ENCODE data around the gene FARS2.

Gene FARS2

DNA sequence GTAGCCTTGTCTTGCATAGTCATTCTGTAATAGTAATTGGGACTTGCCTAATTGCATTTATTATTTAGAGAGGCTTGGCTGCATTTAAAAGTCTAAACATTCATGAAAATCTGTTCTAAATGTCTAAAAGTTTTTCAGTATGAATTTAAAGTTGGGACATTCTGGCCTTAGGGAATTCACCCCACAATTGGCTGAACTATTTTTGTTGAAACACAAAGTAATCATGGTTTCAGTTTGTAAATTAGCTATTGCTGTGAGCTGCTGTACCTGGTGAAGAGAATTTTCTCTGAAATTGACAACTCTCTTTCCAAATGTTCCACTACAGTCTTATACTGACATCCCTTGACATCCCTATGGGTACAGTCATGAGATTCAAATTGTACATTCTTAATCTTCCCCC is 253.0 kb downstream of the FARS2 start:
- Mint-ChIP-seq H3K9me3 (no peaks in the 10 kb centered on the region), H3K36me3 (ENCODE audit: low read depth) (peaks cover 3% of the 10 kb centered on the region), H3K4me1 (ENCODE audit: low read depth) (peaks cover 17% of the 10 kb centered on the region), H3K4me3 (no peak overlapping the region), H3K27me3 (ENCODE audit: low read depth) (no peaks in the 10 kb centered on the region), H3K27ac (no peak overlapping the region)

DNA sequence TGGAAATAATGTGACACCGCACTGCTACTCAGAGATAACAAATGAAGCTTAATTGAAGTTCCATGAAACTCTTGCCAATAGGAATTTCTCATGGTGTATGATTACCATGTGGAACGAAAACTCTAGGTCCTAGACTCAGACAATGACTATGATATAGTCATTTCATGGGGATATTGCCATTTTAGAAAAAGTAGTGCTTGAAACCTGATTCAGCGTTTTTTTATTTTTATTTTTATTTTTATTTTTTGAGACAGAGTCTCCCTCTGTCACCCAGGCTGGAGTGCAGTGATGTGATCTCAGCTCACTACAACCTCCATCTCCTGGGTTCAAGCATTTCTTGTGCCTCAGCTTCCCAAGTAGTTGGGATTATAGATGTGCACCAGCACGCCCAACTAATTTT is 253.9 kb downstream of the FARS2 start:
- H3K4me1 Mint-ChIP-seq (ENCODE audit: low read depth) = peaks cover 18% of the 10 kb centered on the region
- H3K9me3 Mint-ChIP-seq = no peaks in the 10 kb centered on the region
- no peak overlapping the region for H3K4me3 Mint-ChIP-seq
- no peaks in the 10 kb centered on the region for H3K27me3 Mint-ChIP-seq (ENCODE audit: low read depth)
- H3K36me3 Mint-ChIP-seq (ENCODE audit: low read depth) = peaks cover 3% of the 10 kb centered on the region
- H3K27ac Mint-ChIP-seq = no peak overlapping the region

DNA sequence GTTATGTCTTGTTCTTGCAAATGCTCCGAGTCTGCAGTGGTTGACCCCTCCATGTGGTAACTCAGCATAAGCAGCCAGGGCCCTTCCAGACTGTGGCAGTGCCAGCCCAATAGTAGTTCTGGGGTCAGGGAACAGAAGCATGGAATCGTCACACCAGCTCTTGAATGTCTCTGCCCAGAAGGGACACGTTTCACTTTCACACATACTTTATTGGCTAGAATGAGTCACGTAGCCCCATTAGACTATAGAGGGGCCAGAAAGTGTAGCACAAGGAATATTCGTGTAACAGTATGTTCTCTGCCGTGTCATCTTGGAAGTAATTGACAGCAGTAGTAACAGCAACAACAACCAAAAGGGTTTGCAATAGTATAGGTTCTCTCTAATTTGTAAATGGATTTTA is 254.7 kb downstream of the FARS2 start:
- no peak overlapping the region for H3K27ac Mint-ChIP-seq
- no peak overlapping the region for H3K4me3 Mint-ChIP-seq
- no peaks in the 10 kb centered on the region for H3K9me3 Mint-ChIP-seq
- H3K27me3 Mint-ChIP-seq (ENCODE audit: low read depth) = no peaks in the 10 kb centered on the region
- H3K36me3 Mint-ChIP-seq (ENCODE audit: low read depth) = peaks cover 3% of the 10 kb centered on the region
- peaks cover 20% of the 10 kb centered on the region for H3K4me1 Mint-ChIP-seq (ENCODE audit: low read depth)

DNA sequence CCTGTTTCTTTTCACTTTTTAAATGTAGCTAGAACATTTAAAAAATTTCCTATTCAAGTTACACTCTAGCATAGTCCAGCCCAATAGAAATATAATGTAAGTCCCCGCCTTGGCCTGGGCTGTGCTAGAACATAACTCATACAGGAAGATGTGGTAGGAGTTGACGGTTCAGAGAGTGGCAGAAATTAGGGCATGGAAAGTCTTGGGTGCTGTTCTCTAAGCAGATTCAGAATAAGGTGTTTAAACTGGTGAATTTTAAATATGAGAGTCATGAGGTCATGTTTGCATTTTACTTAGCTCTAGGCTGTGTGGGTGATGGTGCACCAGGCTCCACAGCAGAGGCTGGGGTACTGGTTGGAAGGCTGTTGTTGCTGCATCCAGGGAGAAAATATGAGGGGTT is 256.5 kb downstream of the FARS2 start:
- H3K27me3 Mint-ChIP-seq (ENCODE audit: low read depth) = no peaks in the 10 kb centered on the region

DNA sequence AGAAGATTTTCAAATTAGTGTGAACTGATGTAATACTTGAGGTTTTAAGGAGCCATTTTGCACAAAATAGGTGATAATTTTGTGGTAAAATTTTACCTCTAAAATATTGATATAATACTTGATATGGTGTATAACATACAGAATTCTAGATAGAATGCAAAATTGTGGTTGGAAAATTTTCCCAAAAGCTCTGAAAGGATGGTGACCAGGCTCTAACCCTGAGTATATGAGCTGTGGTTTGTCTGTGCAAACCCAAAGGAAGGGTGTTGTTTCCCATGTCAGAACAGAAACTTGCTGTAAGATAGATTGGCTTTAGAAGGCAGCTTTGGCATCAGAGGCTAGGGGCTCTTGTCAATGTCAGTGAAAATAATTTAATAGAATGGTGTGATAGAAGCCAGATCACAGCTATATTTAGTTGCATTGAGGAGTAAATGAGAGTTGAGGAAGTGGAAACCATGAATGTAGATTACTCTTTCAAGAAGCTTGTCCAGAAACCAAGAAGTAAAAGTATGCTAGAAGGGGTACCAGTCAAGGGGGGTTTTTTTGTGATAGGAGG is 257.7 kb downstream of the FARS2 start:
- peaks cover 3% of the 10 kb centered on the region for H3K36me3 Mint-ChIP-seq (ENCODE audit: low read depth)
- H3K27me3 Mint-ChIP-seq (ENCODE audit: low read depth) = no peaks in the 10 kb centered on the region
- H3K27ac Mint-ChIP-seq = peak overlapping the region; percentile 21
- no peaks in the 10 kb centered on the region for H3K9me3 Mint-ChIP-seq
- H3K4me3 Mint-ChIP-seq = peak overlapping the region; percentile 8
- H3K4me1 Mint-ChIP-seq (ENCODE audit: low read depth) = peaks cover 28% of the 10 kb centered on the region

More for the DNA sequence above, 256.5 kb downstream of the FARS2 start:
- Mint-ChIP-seq H3K4me1 (ENCODE audit: low read depth) (peaks cover 26% of the 10 kb centered on the region), H3K36me3 (ENCODE audit: low read depth) (peaks cover 3% of the 10 kb centered on the region), H3K4me3 (peak overlapping the region; percentile 54), H3K27ac (peak overlapping the region; percentile 62), H3K9me3 (no peaks in the 10 kb centered on the region)

DNA sequence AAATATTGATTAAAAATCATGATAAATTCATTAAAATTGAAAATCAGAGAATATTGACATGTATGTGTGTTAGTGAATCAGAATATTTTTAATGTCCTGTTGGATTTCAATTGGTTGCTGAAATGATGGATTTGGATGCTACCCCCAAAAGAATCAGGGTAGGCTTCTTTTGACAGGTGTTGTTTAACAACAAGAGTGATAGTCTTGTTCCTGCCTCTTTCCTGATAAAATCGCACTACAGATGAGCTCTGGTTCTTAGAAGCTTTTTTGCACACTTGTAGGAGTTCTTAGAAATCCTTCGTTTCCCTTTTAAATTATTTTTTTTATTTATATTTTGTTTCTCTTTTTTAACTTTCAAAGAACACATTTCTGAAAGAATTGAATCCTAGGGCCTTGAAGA is 259.5 kb downstream of the FARS2 start:
- H3K9me3 Mint-ChIP-seq = no peaks in the 10 kb centered on the region
- H3K4me1 Mint-ChIP-seq (ENCODE audit: low read depth) = peaks cover 28% of the 10 kb centered on the region
- no peaks in the 10 kb centered on the region for H3K27me3 Mint-ChIP-seq (ENCODE audit: low read depth)
- H3K36me3 Mint-ChIP-seq (ENCODE audit: low read depth) = peaks cover 3% of the 10 kb centered on the region
- H3K4me3 Mint-ChIP-seq = no peak overlapping the region
- no peak overlapping the region for H3K27ac Mint-ChIP-seq

DNA sequence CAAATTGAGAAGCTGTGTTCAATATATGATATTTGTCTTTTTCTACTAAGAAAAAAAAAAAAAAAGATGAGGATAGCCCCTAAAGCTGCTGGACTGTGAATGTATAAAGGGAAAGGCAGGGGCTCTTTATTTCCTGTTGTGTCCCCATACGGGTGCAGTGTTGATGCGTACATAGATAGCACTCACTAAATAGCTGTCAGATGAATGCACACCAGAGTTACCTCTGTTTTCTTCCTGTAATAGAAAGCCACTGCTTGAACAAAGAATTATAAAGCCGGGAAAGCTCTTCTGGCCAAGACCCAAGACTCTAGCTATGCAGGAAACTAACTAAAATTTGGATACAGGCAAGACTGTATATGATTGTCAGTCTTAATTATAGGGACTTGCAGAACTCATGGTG is 260.0 kb downstream of the FARS2 start:
- H3K27ac Mint-ChIP-seq = no peak overlapping the region
- peaks cover 25% of the 10 kb centered on the region for H3K4me1 Mint-ChIP-seq (ENCODE audit: low read depth)
- no peak overlapping the region for H3K4me3 Mint-ChIP-seq
- H3K36me3 Mint-ChIP-seq (ENCODE audit: low read depth) = peaks cover 3% of the 10 kb centered on the region
- no peaks in the 10 kb centered on the region for H3K9me3 Mint-ChIP-seq
- H3K27me3 Mint-ChIP-seq (ENCODE audit: low read depth) = no peaks in the 10 kb centered on the region

DNA sequence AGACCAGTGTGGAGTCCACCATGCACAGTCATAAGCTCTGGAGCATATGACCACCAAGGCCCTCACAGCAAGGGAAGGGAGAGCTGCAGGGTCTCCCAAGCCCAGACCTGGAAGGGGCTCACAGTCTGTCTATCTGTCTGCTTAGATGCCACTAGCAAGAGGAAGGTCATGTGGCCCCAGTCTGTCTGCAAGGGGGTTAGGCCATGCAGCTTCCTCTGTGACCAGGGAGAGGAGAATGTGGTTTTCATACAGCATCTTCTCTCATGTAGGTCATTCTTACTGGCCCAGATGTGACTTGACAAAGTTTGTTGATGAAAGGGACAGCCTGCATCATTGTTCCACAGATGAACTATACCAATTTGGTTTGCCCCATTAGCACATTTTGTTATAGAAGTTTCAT is 260.8 kb downstream of the FARS2 start:
- no peaks in the 10 kb centered on the region for H3K27me3 Mint-ChIP-seq (ENCODE audit: low read depth)
- H3K4me3 Mint-ChIP-seq = no peak overlapping the region
- no peaks in the 10 kb centered on the region for H3K9me3 Mint-ChIP-seq
- peaks cover 22% of the 10 kb centered on the region for H3K4me1 Mint-ChIP-seq (ENCODE audit: low read depth)
- no peak overlapping the region for H3K27ac Mint-ChIP-seq
- H3K36me3 Mint-ChIP-seq (ENCODE audit: low read depth) = peaks cover 3% of the 10 kb centered on the region

DNA sequence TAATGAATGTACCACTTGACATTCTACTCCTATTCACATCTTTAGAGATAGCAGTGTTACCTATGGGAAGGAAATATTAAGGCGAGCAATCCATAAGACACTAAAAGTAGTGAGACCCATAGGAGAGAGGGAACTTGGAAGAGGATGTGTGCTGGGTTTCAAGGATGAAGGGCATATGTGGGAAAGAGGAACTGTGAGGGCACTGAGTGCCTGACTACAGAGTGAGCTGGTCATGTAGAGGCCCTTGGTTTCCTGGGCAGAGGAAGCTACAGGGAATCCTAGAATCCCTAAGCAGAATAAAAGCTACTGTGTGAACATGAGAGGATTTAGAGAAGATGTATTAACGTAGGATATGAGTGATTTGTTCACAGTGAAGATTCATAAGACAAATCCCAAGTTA is 262.8 kb downstream of the FARS2 start:
- no peak overlapping the region for H3K27ac Mint-ChIP-seq
- no peaks in the 10 kb centered on the region for H3K9me3 Mint-ChIP-seq
- H3K4me3 Mint-ChIP-seq = no peak overlapping the region
- peaks cover 13% of the 10 kb centered on the region for H3K4me1 Mint-ChIP-seq (ENCODE audit: low read depth)
- H3K36me3 Mint-ChIP-seq (ENCODE audit: low read depth) = no peaks in the 10 kb centered on the region
- H3K27me3 Mint-ChIP-seq (ENCODE audit: low read depth) = no peaks in the 10 kb centered on the region

DNA sequence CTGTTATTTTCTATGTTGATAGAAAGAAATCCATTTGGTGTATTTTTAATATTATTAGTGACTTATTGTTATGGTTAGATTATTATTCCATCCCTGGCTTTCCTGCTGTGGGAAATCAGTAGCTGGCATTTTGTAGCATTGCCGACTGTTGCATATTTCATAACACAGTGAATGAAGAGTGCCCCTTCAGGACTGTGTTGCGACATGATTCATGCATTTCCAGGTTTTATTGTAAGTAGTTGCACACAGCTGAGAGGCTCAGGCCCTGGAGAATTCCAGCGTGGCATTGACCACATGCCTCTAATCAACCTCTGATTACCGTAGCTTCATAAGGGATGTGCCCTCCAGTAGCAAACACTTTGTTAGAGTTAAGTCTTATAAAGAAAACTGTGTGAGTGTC is 263.9 kb downstream of the FARS2 start:
- Mint-ChIP-seq H3K27me3 (ENCODE audit: low read depth) (no peaks in the 10 kb centered on the region), H3K27ac (no peak overlapping the region), H3K4me3 (no peak overlapping the region), H3K9me3 (no peaks in the 10 kb centered on the region), H3K36me3 (ENCODE audit: low read depth) (no peaks in the 10 kb centered on the region), H3K4me1 (ENCODE audit: low read depth) (peaks cover 10% of the 10 kb centered on the region)

DNA sequence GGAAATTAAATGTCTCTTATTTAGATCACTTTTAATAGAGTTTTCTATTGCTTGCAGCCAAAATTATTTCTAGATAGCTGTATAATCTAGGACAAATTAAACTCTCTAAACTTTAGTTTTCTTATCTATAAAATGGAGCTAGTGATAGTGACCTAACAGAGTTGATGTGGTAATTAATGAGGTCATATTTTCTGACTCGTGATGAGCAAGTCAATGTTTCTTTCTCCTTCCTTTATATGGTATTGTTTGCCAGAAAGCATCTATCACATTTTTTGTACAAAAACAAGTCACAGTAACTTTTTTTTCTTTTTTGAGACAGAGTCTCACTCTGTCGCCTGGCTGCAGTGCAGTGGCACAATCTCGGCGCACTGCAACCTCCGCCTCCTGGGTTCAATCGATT is 267.7 kb downstream of the FARS2 start:
- H3K9me3 Mint-ChIP-seq = no peaks in the 10 kb centered on the region
- no peak overlapping the region for H3K4me3 Mint-ChIP-seq
- H3K27me3 Mint-ChIP-seq (ENCODE audit: low read depth) = no peaks in the 10 kb centered on the region
- H3K4me1 Mint-ChIP-seq (ENCODE audit: low read depth) = peaks cover 2% of the 10 kb centered on the region
- H3K27ac Mint-ChIP-seq = no peak overlapping the region
- H3K36me3 Mint-ChIP-seq (ENCODE audit: low read depth) = no peaks in the 10 kb centered on the region

DNA sequence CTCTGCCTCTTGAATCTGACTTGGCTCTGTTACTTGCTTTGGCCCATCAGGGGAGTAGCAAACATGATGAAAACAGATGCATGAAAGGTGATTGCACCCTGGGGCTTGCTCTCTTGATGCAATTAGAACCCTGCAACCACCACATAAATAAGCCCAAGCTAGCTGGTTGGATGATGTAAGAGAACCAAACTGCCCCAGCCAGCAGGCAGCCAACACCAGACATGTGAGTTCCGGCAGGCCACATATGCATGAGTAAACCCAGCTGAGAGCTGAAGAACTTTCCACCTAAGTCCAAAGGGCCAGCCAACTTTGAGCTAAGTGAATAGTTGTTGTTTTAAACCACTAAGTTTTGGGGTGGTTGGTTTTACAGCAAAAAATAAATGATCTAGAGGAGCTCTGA is 268.4 kb downstream of the FARS2 start:
- Mint-ChIP-seq H3K27ac (no peak overlapping the region), H3K4me1 (ENCODE audit: low read depth) (peaks cover 2% of the 10 kb centered on the region), H3K4me3 (no peak overlapping the region), H3K9me3 (peaks cover 3% of the 10 kb centered on the region), H3K27me3 (ENCODE audit: low read depth) (no peaks in the 10 kb centered on the region), H3K36me3 (ENCODE audit: low read depth) (no peaks in the 10 kb centered on the region)

DNA sequence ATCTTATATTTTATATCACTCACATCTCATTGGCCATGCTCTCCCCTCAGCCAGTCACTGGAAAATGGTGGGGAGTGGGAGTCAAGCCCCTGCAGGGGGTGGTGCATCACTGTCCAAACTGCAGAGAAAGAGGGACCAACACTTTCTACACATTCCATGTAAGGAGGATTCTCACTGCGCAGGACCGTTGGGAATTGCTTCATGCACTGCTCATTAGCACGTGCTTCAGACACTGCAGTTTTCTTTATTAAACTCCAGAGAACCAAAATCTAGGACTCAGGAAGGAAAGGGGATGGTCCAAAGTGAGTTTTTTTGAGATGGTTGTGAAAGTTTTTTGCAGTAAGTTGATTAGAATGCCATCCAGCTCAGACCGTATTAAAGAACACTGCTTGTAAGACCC is 269.8 kb downstream of the FARS2 start:
- peaks cover 3% of the 10 kb centered on the region for H3K9me3 Mint-ChIP-seq
- H3K4me1 Mint-ChIP-seq (ENCODE audit: low read depth) = peaks cover 2% of the 10 kb centered on the region
- H3K4me3 Mint-ChIP-seq = no peak overlapping the region
- no peaks in the 10 kb centered on the region for H3K27me3 Mint-ChIP-seq (ENCODE audit: low read depth)
- no peak overlapping the region for H3K27ac Mint-ChIP-seq
- H3K36me3 Mint-ChIP-seq (ENCODE audit: low read depth) = no peaks in the 10 kb centered on the region

DNA sequence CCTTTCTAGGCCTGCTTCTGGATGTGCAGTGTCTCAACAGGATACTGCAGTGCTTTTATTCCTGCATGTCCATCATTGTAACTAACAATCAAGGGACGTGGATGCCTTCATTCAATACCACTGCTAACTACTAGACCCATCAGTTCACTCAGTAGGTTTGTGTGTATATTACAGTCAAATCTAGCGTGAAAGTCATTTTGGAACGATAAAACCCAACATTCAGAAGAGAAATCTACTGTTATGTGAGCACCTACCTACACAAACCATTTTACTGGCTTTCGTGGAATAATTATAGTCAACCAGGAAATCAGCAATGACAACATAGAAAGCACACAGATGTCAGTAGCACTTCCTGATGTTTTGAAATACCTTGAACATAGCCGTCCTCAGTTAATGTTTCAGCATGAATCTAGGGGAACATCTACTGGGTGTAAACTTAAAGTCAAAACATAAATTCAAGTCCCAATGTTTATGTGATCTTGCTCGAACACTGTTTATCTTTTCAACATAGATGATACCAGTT is 270.6 kb downstream of the FARS2 start:
- Mint-ChIP-seq H3K9me3 (peaks cover 3% of the 10 kb centered on the region), H3K27ac (no peak overlapping the region), H3K4me3 (no peak overlapping the region), H3K4me1 (ENCODE audit: low read depth) (peaks cover 2% of the 10 kb centered on the region), H3K27me3 (ENCODE audit: low read depth) (no peaks in the 10 kb centered on the region), H3K36me3 (ENCODE audit: low read depth) (no peaks in the 10 kb centered on the region)

DNA sequence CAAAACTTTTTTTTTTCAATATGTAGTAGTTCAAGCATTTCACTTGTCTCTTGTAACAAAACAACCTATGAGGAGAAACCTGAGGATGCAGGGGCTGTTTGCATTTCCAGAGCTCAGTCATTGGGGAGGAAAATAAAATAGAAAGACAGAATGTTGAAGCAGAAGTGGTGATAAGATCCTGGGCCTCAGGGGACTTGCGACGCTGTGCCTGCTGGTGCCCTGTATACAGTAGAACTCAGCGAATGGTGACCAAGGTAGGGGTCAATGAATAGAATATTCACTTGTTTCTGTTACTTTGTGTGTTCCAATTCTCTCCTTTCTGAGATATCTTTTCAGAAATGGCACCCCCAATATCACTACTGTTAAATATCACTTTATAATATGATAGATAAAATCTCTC is 271.6 kb downstream of the FARS2 start:
- no peaks in the 10 kb centered on the region for H3K36me3 Mint-ChIP-seq (ENCODE audit: low read depth)
- peaks cover 3% of the 10 kb centered on the region for H3K9me3 Mint-ChIP-seq
- no peaks in the 10 kb centered on the region for H3K27me3 Mint-ChIP-seq (ENCODE audit: low read depth)
- H3K27ac Mint-ChIP-seq = no peak overlapping the region
- H3K4me1 Mint-ChIP-seq (ENCODE audit: low read depth) = peaks cover 2% of the 10 kb centered on the region
- no peak overlapping the region for H3K4me3 Mint-ChIP-seq

DNA sequence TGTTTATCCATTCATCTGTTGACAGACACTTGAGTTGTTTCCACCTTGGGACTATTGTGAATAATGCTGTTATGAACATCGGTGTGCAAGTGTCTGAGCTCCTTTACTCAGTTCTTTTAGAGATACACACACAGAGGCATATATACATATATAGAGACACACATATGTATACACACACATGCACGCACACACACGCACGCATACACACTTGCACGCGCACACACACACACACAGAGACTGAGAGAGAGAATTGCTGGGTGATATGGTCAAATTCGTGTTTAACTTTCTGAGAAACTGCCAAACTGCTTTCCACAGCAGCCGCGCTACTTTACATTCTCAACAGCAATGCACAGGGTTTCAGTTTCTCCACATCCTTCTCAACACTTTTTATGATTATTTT is 273.3 kb downstream of the FARS2 start:
- Mint-ChIP-seq H3K27ac (no peak overlapping the region), H3K36me3 (ENCODE audit: low read depth) (no peaks in the 10 kb centered on the region), H3K27me3 (ENCODE audit: low read depth) (no peaks in the 10 kb centered on the region), H3K4me3 (no peak overlapping the region), H3K4me1 (ENCODE audit: low read depth) (peaks cover 2% of the 10 kb centered on the region), H3K9me3 (peaks cover 3% of the 10 kb centered on the region)
